Measurements from ENCODE around the gene CDH22.

DNA sequence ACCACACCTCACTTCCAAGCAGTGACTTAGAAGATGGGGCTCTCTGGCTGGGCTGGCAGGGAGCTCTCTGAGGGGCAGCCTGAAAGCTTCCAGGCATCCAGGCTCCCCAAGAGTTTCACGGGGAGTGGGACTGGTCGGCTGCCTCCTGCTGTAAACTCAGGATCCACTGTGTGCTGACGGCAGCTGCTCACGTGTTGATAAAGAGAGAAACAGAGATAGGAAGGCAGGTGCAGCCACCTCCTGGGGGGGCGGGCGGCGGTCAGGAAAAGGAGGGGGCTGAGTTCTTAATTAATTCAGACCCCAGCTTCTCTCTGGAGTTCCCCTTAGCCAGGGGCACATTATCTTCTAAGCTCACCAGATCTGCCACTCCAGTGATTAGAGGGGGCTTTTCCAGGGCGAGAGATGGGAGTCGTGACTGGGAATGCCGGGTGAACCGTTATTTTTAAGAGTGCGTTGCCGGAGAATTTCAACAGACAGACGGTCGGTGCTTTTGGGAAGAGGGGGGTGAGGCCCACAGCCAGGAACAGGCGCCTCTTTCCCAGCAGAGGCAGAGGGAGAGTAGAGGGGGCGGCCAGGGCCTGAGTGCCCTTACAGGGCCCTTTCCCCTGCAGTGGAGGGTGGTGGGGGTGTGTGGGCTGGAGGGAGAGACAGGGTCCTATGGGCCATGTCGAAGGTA, 119.3 kb downstream of the CDH22 start:
- no peak for TF ChIP-seq HDAC2 (IDR thresholded peaks at IDR 0.05)
- TF ChIP-seq ZNF274 (IDR thresholded peaks at IDR 0.05; ENCODE audit: borderline replicate concordance, low read depth, low read length) = no peak
- TF ChIP-seq NCOR1 (IDR thresholded peaks at IDR 0.05) = no peak
- no peak for TF ChIP-seq CEBPB (tag; IDR thresholded peaks at IDR 0.05)
- TF ChIP-seq, protein P1, sequence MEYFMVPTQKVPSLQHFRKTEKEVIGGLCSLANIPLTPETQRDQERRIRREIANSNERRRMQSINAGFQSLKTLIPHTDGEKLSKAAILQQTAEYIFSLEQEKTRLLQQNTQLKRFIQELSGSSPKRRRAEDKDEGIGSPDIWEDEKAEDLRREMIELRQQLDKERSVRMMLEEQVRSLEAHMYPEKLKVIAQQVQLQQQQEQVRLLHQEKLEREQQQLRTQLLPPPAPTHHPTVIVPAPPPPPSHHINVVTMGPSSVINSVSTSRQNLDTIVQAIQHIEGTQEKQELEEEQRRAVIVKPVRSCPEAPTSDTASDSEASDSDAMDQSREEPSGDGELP (CRISPR knock-in tag; IDR thresholded peaks at IDR 0.05; ENCODE audit: borderline replicate concordance) = no peak
- TF ChIP-seq EP300 (IDR thresholded peaks at IDR 0.05; ENCODE audit: low read length) = no peak
- no peak for TF ChIP-seq CHD1 (IDR thresholded peaks at IDR 0.05; ENCODE audit: low read length)
- TF ChIP-seq, protein P2, sequence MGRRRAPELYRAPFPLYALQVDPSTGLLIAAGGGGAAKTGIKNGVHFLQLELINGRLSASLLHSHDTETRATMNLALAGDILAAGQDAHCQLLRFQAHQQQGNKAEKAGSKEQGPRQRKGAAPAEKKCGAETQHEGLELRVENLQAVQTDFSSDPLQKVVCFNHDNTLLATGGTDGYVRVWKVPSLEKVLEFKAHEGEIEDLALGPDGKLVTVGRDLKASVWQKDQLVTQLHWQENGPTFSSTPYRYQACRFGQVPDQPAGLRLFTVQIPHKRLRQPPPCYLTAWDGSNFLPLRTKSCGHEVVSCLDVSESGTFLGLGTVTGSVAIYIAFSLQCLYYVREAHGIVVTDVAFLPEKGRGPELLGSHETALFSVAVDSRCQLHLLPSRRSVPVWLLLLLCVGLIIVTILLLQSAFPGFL (CRISPR knock-in tag; IDR thresholded peaks at IDR 0.05) = no peak
